ENCODE results near the gene KLC1. TPM values are rescaled to one million over a fixed set of nuclear protein-coding genes. Genes with fewer than 3 reads are reported as not detected.

The KLC1 gene
- total RNA-seq, 1 experiment from 2014 or later, result 306 TPM

- peaks cover 6% of the 10 kb centered on the region for H3F3A ChIP-seq (ENCODE audit: low read length, unreplicated experiment)
- DNase-seq (no peak), ATAC-seq (no peak)
- no peak overlapping the region for H3K9ac ChIP-seq (ENCODE audit: low read length)
- no peaks in the 10 kb centered on the region for H3K79me2 ChIP-seq (ENCODE audit: low read length)
- no peak overlapping the region for H3K4me3 ChIP-seq (ENCODE audit: low read length)
- H3K27me3 ChIP-seq (ENCODE audit: low read length), result no peaks in the 10 kb centered on the region
- ChIA-PET POLR2A (ENCODE audit: unreplicated experiment) (no interaction called here), CTCF (no interaction called here)
- H4K20me1 ChIP-seq (ENCODE audit: low read length), result peaks cover 8% of the 10 kb centered on the region; the same call in 1 of the 2 replicates
- TF ChIP-seq CTCF (conservative IDR thresholded peaks at IDR 0.05; ENCODE audit: low read depth, low read length) (no peak), EZH2phosphoT487 (IDR thresholded peaks at IDR 0.05; ENCODE audit: borderline replicate concordance, low read length) (no peak), EZH2 (IDR thresholded peaks at IDR 0.05; ENCODE audit: low read length, unreplicated experiment) (no peak)
- peaks cover 36% of the 10 kb centered on the region; the same call in 1 of the 2 replicates for H3K36me3 ChIP-seq (ENCODE audit: low read depth, low read length)
- H3K9me2 ChIP-seq (replicated peaks; ENCODE audit: low read length), result no peaks in the 10 kb centered on the region
- H2AFZ ChIP-seq (ENCODE audit: low read length), result no peak overlapping the region
- BruUV-seq (replicated peaks), result TSS peak; percentile 3
- intact Hi-C loops (cut with micrococcal nuclease), result no loop called here
- no peak overlapping the region for H3K4me2 ChIP-seq (ENCODE audit: low read length)
- no peak overlapping the region for H3K27ac ChIP-seq (ENCODE audit: low read length)
- H3K9me3 ChIP-seq (ENCODE audit: low read length), result no peaks in the 10 kb centered on the region
- H3K4me1 ChIP-seq (ENCODE audit: insufficient read depth, low read length), result peaks cover 23% of the 10 kb centered on the region
These were observed 67.6 kb downstream of the KLC1 start for GRCh38 chr14:103696466-103697071.

GRCh38 chr14:103697206-103697602 is 68.2 kb downstream of the KLC1 start:
- H3K27me3 ChIP-seq (ENCODE audit: low read length), result no peaks in the 10 kb centered on the region
- no TSS peak for BruUV-seq (replicated peaks)
- no peak for ATAC-seq
- H3K27ac ChIP-seq (ENCODE audit: low read length), result no peak overlapping the region
- H3K4me1 ChIP-seq (ENCODE audit: insufficient read depth, low read length), result peaks cover 18% of the 10 kb centered on the region
- DNase-seq, result no peak
- H3K4me3 ChIP-seq (ENCODE audit: low read length), result no peak overlapping the region
- intact Hi-C loops (cut with micrococcal nuclease), result no loop called here
- H3K9me2 ChIP-seq (replicated peaks; ENCODE audit: low read length), result no peaks in the 10 kb centered on the region
- H3K79me2 ChIP-seq (ENCODE audit: low read length), result no peaks in the 10 kb centered on the region
- ChIA-PET CTCF (no interaction called here), POLR2A (ENCODE audit: unreplicated experiment) (no interaction called here)
- H3K9me3 ChIP-seq (ENCODE audit: low read length), result no peaks in the 10 kb centered on the region
- H4K20me1 ChIP-seq (ENCODE audit: low read length), result peaks cover 8% of the 10 kb centered on the region; the same call in 1 of the 2 replicates
- H3F3A ChIP-seq (ENCODE audit: low read length, unreplicated experiment), result peaks cover 6% of the 10 kb centered on the region
- no peak overlapping the region for H3K4me2 ChIP-seq (ENCODE audit: low read length)
- peaks cover 36% of the 10 kb centered on the region; the same call in 1 of the 2 replicates for H3K36me3 ChIP-seq (ENCODE audit: low read depth, low read length)
- TF ChIP-seq CTCF (conservative IDR thresholded peaks at IDR 0.05; ENCODE audit: low read depth, low read length) (no peak), EZH2phosphoT487 (IDR thresholded peaks at IDR 0.05; ENCODE audit: borderline replicate concordance, low read length) (no peak), EZH2 (IDR thresholded peaks at IDR 0.05; ENCODE audit: low read length, unreplicated experiment) (no peak)
- no peak overlapping the region for H3K9ac ChIP-seq (ENCODE audit: low read length)
- H2AFZ ChIP-seq (ENCODE audit: low read length), result no peak overlapping the region

GRCh38 chr14:103697603-103698379 is 68.8 kb downstream of the KLC1 start:
- H3K4me3 ChIP-seq (ENCODE audit: low read length), result no peak overlapping the region
- peaks cover 34% of the 10 kb centered on the region; the same call in 1 of the 2 replicates for H3K36me3 ChIP-seq (ENCODE audit: low read depth, low read length)
- H3K9ac ChIP-seq (ENCODE audit: low read length), result no peak overlapping the region
- TF ChIP-seq CTCF (conservative IDR thresholded peaks at IDR 0.05; ENCODE audit: low read depth, low read length), result no peak
- no peak for TF ChIP-seq EZH2 (IDR thresholded peaks at IDR 0.05; ENCODE audit: low read length, unreplicated experiment)
- TF ChIP-seq EZH2phosphoT487 (IDR thresholded peaks at IDR 0.05; ENCODE audit: borderline replicate concordance, low read length), result no peak
- ChIA-PET POLR2A (ENCODE audit: unreplicated experiment) (no interaction called here), CTCF (no interaction called here)
- intact Hi-C loops (cut with micrococcal nuclease), result no loop called here
- H3K27me3 ChIP-seq (ENCODE audit: low read length), result no peaks in the 10 kb centered on the region
- H3K9me2 ChIP-seq (replicated peaks; ENCODE audit: low read length), result no peaks in the 10 kb centered on the region
- H3K4me1 ChIP-seq (ENCODE audit: insufficient read depth, low read length), result peaks cover 13% of the 10 kb centered on the region
- H3K9me3 ChIP-seq (ENCODE audit: low read length), result no peaks in the 10 kb centered on the region
- ATAC-seq (no peak), DNase-seq (no peak)
- peaks cover 6% of the 10 kb centered on the region for H3F3A ChIP-seq (ENCODE audit: low read length, unreplicated experiment)
- H4K20me1 ChIP-seq (ENCODE audit: low read length), result peaks cover 8% of the 10 kb centered on the region; the same call in 1 of the 2 replicates
- no peak overlapping the region for H3K27ac ChIP-seq (ENCODE audit: low read length)
- no peak overlapping the region for H3K4me2 ChIP-seq (ENCODE audit: low read length)
- H3K79me2 ChIP-seq (ENCODE audit: low read length), result no peaks in the 10 kb centered on the region
- BruUV-seq (replicated peaks), result no TSS peak
- H2AFZ ChIP-seq (ENCODE audit: low read length), result no peak overlapping the region

Measured in PC-3 (cell line).